ENCODE data around the gene SLC5A10.
A peak's percentile ranks its signal among the peaks of the same experiment; 100 is the strongest.

Gene SLC5A10

GRCh38 chr17:19005789-19006430 is 53.9 kb downstream of the SLC5A10 start:
- TF ChIP-seq CTCF (conservative IDR thresholded peaks at IDR 0.05; ENCODE audit: low read depth, low read length), result no peak
- no peak for DNase-seq (ENCODE audit: low read depth)
- no peak overlapping the region for H3K4me3 ChIP-seq (ENCODE audit: low read depth, low read length)

- TF ChIP-seq CTCF (conservative IDR thresholded peaks at IDR 0.05; ENCODE audit: low read depth, low read length), result no peak
- no peak overlapping the region for H3K4me3 ChIP-seq (ENCODE audit: low read depth, low read length)
- no peak for DNase-seq (ENCODE audit: low read depth)
Observed at GRCh38 chr17:19006698-19007097, 54.7 kb downstream of the SLC5A10 start.

DNA sequence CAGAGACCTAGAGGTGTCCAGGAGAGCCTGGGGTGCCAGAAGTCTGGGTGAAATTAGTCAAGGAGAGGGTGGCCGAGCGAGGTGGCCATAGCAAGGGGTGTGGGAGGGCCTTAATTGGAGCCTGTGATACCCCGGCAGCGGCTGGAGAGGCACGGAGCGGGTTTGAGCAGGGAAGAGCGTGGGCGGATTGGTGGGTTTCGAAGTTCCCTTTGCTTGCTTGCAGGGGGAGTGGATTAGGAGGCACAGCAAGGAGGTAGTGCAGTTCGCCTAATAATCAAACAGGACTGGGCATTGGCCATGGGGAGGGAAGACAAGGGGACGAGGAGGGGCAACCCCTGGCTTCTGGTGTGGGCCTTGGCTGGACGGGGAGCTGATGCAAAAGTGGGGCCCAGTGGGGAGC is 58.0 kb downstream of the SLC5A10 start:
- H3K4me3 ChIP-seq (ENCODE audit: low read depth, low read length), result no peak overlapping the region
- TF ChIP-seq CTCF (conservative IDR thresholded peaks at IDR 0.05; ENCODE audit: low read depth, low read length), result no peak
- DNase-seq (ENCODE audit: low read depth), result no peak

GRCh38 chr17:19010729-19011505 is 59.0 kb downstream of the SLC5A10 start:
- TF ChIP-seq CTCF (conservative IDR thresholded peaks at IDR 0.05; ENCODE audit: low read depth, low read length), result no peak
- no peak overlapping the region for H3K4me3 ChIP-seq (ENCODE audit: low read depth, low read length)
- peak; percentile 46 for DNase-seq (ENCODE audit: low read depth)

- no peak for DNase-seq (ENCODE audit: low read depth)
- no peak for TF ChIP-seq CTCF (conservative IDR thresholded peaks at IDR 0.05; ENCODE audit: low read depth, low read length)
- no peak overlapping the region for H3K4me3 ChIP-seq (ENCODE audit: low read depth, low read length)
Observed at GRCh38 chr17:19011581-19011980, 59.6 kb downstream of the SLC5A10 start.

DNA sequence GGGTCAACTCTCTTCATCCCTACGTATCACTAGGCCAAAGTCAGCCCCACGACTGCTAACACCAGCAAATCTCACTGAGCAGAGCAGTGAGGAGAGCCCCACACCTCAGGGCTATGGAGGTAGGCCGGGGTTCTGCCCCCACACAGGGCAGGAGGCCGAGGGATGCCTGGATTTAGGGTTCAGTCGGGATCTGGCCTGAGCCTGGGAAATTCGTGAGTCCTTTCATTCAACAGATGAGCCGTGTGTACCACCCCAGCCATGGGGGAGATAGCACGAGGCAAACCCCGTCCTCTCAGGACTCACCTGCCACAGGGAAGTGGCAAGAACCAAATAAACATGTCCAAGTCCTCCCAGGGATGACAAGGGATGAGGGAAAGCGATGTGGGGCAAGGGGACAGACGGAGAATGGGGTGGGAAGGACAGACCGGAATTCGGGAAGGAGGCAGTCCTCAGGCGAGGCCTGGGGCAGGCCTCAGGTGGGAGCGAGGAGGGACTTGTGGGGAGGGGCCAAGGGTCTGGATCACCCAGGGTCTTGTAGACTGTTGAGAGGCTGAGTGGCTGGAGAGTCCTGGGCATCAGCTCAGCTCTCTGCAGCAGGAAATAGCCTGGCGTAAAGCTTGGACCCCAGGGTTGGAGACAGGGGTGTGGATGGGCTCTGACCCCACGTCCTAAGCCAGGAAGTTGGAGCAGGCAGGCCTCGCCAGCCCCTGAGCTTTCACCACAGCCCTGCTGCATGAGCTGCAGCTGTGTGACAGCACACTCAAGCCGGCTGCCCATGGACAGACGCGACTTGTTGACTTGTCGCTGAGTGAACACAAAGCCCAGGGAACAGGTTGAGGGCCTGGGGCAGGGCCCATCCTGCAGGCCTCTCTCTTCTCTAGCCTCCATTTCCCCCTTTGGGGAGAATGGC is 60.5 kb downstream of the SLC5A10 start:
- no peak overlapping the region for H3K4me3 ChIP-seq (ENCODE audit: low read depth, low read length)
- no peak for TF ChIP-seq CTCF (conservative IDR thresholded peaks at IDR 0.05; ENCODE audit: low read depth, low read length)
- DNase-seq (ENCODE audit: low read depth), result no peak

All from choroid plexus epithelial cell (primary cell).